Measurements from ENCODE around the gene NUP210L. TPM values are rescaled to one million over a fixed set of nuclear protein-coding genes. Genes with fewer than 3 reads are reported as not detected.

The NUP210L gene
- total RNA-seq, 4 donors from 2014 or later: 0.09 to 0.21 TPM; not detected in 2

GRCh38 chr1:153963850-153964331 is 191.0 kb downstream of the NUP210L start:
- Histone ChIP-seq H3K9me3 (no peaks in the 10 kb centered on the region), H3K27ac (peak overlapping the region; percentile 95 to 96), H3K4me1 (peaks cover 3 to 15% of the 10 kb centered on the region in 2 donors), H3K27me3 (no peaks in the 10 kb centered on the region), H3K4me3 (peak overlapping the region; percentile 68 to 86), H3K36me3 (no peaks in the 10 kb centered on the region)
- intact Hi-C loops (cut with DNase I; ENCODE audit: low total_unique reads): no loop called here
- no peak for TF ChIP-seq POLR2A (IDR thresholded peaks at IDR 0.05)
- TF ChIP-seq CTCF (IDR thresholded peaks at IDR 0.05): no peak
- DNase-seq: peak in 1 of 2 donors; percentile 48

- TF ChIP-seq CTCF (IDR thresholded peaks at IDR 0.05): no peak
- peak; percentile 66 to 83 for TF ChIP-seq POLR2A (IDR thresholded peaks at IDR 0.05)
- H3K9me3 ChIP-seq: no peaks in the 10 kb centered on the region
Measured at GRCh38 chr1:153963030-153963849, 191.6 kb downstream of the NUP210L start, which contains the start of gene SLC39A1. SLC39A1 (minus strand) TSS chr1:153963537; CDS start chr1:153962715, 822 bp downstream.

GRCh38 chr1:153962088-153963029 is 192.5 kb downstream of the NUP210L start:
- Histone ChIP-seq H3K36me3 (no peaks in the 10 kb centered on the region), H3K9me3 (no peaks in the 10 kb centered on the region), H3K4me1 (peaks cover 3 to 15% of the 10 kb centered on the region in 2 donors), H3K27me3 (no peaks in the 10 kb centered on the region), H3K27ac (peak overlapping the region; percentile 95 to 96), H3K4me3 (peak overlapping the region; percentile 68 to 86)
- intact Hi-C loops (cut with DNase I; ENCODE audit: low total_unique reads): no loop called here
- DNase-seq: peak; percentile 37 to 49
- TF ChIP-seq CTCF (IDR thresholded peaks at IDR 0.05) (no peak), POLR2A (IDR thresholded peaks at IDR 0.05) (no peak)

More at GRCh38 chr1:153963030-153963849, 191.6 kb downstream of the NUP210L start, which contains the start of gene SLC39A1:
- intact Hi-C loops (cut with DNase I; ENCODE audit: low total_unique reads): no loop called here
- Histone ChIP-seq H3K27ac (peak within 1 kb of the TSS; percentile 95 to 96), H3K4me1 (peaks cover 3 to 15% of the 10 kb centered on the region in 2 donors), H3K36me3 (no peaks in the 10 kb centered on the region), H3K27me3 (no peaks in the 10 kb centered on the region), H3K4me3 (peak within 1 kb of the TSS; percentile 68 to 86)
- DNase-seq: peak; percentile 99

- TF ChIP-seq POLR2A (IDR thresholded peaks at IDR 0.05): no peak
- no peak for TF ChIP-seq CTCF (IDR thresholded peaks at IDR 0.05)
- Histone ChIP-seq H3K4me1 (peaks cover 9 to 21% of the 10 kb centered on the region in 2 donors), H3K4me3 (no peak overlapping the region), H3K27ac (peak overlapping the region; percentile 95 to 96), H3K36me3 (no peaks in the 10 kb centered on the region), H3K27me3 (no peaks in the 10 kb centered on the region), H3K9me3 (no peaks in the 10 kb centered on the region)
- no peak for DNase-seq
- intact Hi-C loops (cut with DNase I; ENCODE audit: low total_unique reads): no loop called here
Measured at GRCh38 chr1:153961421-153961820, 193.5 kb downstream of the NUP210L start.

Measured in uterus (tissue), 4 donors.